Mammary epithelial cell (primary cell): ENCODE results near the gene SHB.

Source experiments
- CTCF ChIP-seq, 2 donors: IDR thresholded peaks in 1 of 2; conservative IDR thresholded peaks in 1 of 2; 2 replicates each; pipeline ENCODE4 v1.5.1; 2011 to 2012; ENCODE audit warnings: inconsistent platforms in 2 of 2, low read length in 2 of 2, mild to moderate bottlenecking in 2 of 2, control low read depth in 1 of 2, low read depth in 1 of 2; ENCODE audit not compliant: insufficient read depth in 1 of 2; ENCODE audit errors: extremely low read depth in 1 of 2
- EZH2 ChIP-seq: IDR thresholded peaks from 2 replicates; pipeline ENCODE4 v1.6.1; 2012; ENCODE audit warnings: low read length, inconsistent platforms, borderline replicate concordance

- TF ChIP-seq CTCF (conservative IDR thresholded peaks at IDR 0.05 in 1 of 2, IDR thresholded peaks at IDR 0.05 in 1 of 2; ENCODE audit: extremely low read depth in 1 of 2, insufficient read depth in 1 of 2, low read depth in 1 of 2, low read length in 2 of 2) (no peak), EZH2 (no peak)
These were observed 72.8 kb downstream of the SHB start for GRCh38 chr9:37995961-37996818.
